GM21447 (cell line): Measurements from ENCODE around the gene SETD3.
A peak's percentile ranks its signal among the peaks of the same experiment; 100 is the strongest.

Source experiments
- ATAC-seq: cut with Tn5 transposase; IDR thresholded peaks from one replicate; pipeline ENCODE4 v1.9.1; 2021; ENCODE audit not compliant: unreplicated experiment

The SETD3 gene

DNA sequence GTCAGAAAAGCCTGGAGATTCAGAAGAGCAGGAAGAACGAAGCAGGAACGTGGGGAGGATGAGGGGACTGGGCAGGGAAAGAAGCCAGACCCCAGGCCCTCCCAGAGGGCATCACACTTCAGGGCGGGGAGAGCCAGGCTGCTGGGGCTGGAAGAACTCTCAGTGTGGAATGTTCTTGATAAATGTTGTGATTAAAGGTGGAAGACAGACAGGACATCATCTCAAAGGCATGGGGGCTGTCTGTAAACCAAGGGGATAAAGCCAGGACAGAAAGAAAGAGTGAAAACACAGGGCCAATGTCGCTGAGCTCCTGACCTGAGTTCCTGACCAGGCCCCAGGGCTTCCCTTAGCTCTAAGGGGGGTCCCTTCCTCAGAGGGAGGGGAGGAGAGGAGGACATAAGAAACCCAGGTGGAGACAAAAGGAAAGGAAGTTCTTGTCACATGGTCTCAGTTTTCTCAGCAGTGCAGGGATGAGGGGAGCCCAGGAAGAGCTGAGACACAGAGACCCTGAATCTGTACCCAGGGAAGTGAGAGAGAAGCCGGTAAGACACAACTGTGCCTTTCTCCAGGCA is 56.3 kb downstream of the SETD3 start:
- no peak for ATAC-seq

- no peak for ATAC-seq
These were observed 57.2 kb downstream of the SETD3 start for GRCh38 chr14:99423434-99423833.

- no peak for ATAC-seq
These were observed 58.2 kb downstream of the SETD3 start for GRCh38 chr14:99422228-99423010.

DNA sequence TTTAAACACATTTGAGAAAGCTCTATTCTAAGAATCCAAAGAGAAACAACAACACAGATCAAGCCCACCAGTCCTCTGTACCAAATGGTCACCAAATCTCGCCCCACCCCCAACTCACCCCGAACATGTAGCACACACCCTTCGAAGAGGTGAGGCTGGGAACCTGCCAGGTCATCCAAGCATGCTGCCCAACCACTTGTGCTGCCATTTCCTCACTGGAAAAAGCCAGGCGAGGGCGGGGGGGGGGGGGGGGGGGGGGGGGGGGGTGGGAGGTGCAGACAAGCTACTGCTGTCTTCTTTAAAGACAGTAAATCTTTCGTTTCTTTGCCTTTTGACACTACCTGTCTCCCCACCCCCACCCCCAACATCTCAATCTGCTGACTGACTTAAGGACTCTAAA is 59.9 kb downstream of the SETD3 start:
- no peak for ATAC-seq

GRCh38 chr14:99419905-99420304 is 60.8 kb downstream of the SETD3 start:
- ATAC-seq: no peak

DNA sequence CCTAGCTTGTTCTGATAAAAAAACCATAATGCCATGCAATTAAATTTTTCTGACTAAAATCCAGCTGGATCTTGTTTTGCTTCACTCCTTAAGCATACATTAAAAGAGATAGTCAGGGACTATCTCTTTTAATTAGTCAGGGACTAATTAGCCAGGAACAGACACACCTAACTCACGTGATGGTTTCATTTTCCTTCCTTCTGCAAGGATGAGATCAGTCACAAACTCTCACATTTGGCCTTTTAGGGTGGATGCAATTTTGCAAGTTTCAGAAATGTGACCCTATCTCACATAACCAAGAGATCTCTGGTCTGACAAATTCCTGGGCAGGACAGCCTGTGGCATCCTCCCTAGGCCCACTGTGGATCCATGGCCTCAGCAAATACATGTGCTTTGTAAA is 62.4 kb downstream of the SETD3 start:
- no peak for ATAC-seq

- no peak for ATAC-seq
These were observed 63.8 kb downstream of the SETD3 start for GRCh38 chr14:99416909-99417308.

DNA sequence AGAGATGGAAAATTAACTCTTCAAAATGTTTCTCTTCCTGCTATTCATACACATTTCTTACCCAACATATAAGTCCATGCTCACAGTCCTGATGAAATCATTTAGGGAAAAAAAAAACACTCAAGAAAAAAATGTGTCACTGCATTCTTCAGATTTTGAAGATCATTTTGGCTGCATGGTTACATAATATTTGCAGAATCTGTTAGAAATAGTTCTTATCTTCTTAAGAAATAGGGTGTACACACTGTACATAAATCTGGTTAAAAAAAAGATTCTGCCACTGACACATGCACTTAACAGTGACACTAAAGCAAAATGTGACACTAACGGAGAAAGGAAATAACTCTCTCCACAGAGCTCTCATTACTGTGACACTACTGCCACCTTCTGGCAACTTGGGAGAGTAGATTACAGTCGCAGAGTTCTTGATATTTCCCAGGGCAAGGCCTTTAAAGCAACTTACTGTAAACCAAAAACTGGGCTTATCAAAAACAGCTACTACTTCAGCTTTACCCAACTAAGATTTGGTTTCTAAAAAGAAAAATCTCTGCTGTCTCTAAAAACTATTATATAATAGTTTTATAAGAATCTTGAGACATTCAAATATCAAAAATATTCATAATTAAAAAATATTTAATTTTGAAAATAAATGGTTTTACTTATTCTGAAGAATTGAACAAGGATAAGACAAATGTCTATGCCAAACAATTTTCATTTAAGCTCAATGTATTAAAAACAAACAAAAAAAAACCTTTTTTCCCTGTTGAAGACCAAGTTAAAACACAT is 65.0 kb downstream of the SETD3 start:
- peak; percentile 92 for ATAC-seq

DNA sequence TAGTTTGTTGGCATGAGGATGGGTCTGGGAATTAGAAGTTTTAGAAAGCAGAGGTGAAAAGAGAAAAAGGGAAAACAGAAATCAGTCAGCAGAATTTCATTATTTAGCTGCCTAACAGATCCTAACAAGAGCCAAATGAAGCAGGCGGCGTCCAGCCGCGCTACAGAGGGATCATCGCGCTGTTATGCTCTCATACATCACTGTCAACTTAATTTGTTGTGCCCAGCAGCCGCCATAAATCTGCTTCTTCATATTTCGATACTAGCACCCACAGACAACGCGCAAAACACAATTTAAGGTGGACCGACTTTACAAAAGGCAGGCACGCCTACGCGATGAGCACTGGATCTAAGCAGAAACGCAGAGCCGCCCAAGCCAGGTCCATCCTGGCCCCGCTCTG is 66.7 kb downstream of the SETD3 start:
- no peak for ATAC-seq

- ATAC-seq: no peak
These were observed 67.5 kb downstream of the SETD3 start for GRCh38 chr14:99413172-99413571.

GRCh38 chr14:99412117-99413061 is 68.3 kb downstream of the SETD3 start:
- ATAC-seq: no peak

DNA sequence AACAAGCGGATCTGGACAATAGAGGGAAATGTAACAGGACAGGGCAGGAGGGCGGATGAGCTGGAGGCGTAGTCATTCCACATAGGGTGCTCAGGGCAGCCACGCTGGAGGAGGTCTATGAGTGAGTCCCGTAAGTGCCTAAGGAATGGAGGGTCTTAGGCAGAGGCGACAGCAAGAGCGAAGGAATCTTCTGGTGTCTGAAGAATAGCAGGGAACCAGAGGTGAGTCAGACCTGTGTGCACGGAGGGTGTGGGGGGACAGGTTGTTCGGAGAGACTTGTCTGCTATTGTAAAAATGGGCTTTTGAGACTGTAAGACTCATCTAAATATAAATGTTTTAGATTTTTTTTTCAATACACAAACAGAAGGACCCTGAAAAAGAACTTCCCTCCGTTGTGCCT is 70.6 kb downstream of the SETD3 start:
- no peak for ATAC-seq

GRCh38 chr14:99408971-99409289 is 71.7 kb downstream of the SETD3 start:
- no peak for ATAC-seq

- no peak for ATAC-seq
These were observed 72.2 kb downstream of the SETD3 start for GRCh38 chr14:99408286-99408970.

GRCh38 chr14:99407416-99407815 is 73.2 kb downstream of the SETD3 start:
- no peak for ATAC-seq

DNA sequence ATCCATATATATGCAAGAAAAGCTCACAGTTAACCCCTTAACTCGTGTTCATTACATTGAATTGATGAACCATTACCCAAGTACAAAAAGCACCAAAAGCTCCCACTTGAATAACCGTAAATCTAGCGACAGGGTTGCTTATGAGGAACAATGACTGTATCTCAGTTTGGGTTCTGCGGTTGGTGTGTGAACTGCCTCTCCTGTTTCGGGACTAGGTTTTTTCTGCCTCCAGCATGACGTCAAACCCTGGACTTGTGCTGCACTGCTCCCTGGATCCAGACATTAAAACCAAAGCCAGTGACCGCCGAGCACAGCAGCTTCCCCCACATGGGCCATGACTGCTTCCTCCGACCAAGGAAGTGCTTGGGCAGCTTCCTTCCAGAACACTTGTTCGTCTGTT is 77.7 kb downstream of the SETD3 start:
- no peak for ATAC-seq

- ATAC-seq: no peak
These were observed 78.4 kb downstream of the SETD3 start for GRCh38 chr14:99402285-99402648.

- no peak for ATAC-seq
These were observed 78.9 kb downstream of the SETD3 start for GRCh38 chr14:99401621-99402284.

GRCh38 chr14:99401211-99401610 is 79.4 kb downstream of the SETD3 start:
- ATAC-seq: no peak

GRCh38 chr14:99397698-99398097 is 83.0 kb downstream of the SETD3 start:
- no peak for ATAC-seq
